GM19035 (cell line): ENCODE measurements around the gene DAB1.

ENCODE experiments used
- ATAC-seq: cut with Tn5 transposase; IDR thresholded peaks from one replicate; pipeline ENCODE4 v1.9.1; 2021; ENCODE audit not compliant: unreplicated experiment

DAB1 gene

GRCh38 chr1:57321776-57322175 is 102.1 kb downstream of the DAB1 start:
- no peak for ATAC-seq

- ATAC-seq = no peak
Observed at GRCh38 chr1:57319791-57320190, 104.1 kb downstream of the DAB1 start.

GRCh38 chr1:57319165-57319564 is 104.7 kb downstream of the DAB1 start:
- no peak for ATAC-seq

- ATAC-seq = no peak
Observed at GRCh38 chr1:57316861-57317260, 107.0 kb downstream of the DAB1 start.

- no peak for ATAC-seq
Observed at GRCh38 chr1:57316291-57316690, 107.6 kb downstream of the DAB1 start.

- no peak for ATAC-seq
Observed at GRCh38 chr1:57312869-57313268, 111.0 kb downstream of the DAB1 start.

GRCh38 chr1:57311411-57311810 is 112.4 kb downstream of the DAB1 start:
- ATAC-seq = no peak

GRCh38 chr1:57311006-57311405 is 112.9 kb downstream of the DAB1 start:
- no peak for ATAC-seq

- no peak for ATAC-seq
Observed at GRCh38 chr1:57309630-57310029, 114.2 kb downstream of the DAB1 start.

- ATAC-seq = peak; percentile 86
Observed at GRCh38 chr1:57307392-57308170, 116.3 kb downstream of the DAB1 start.

GRCh38 chr1:57304591-57304990 is 119.3 kb downstream of the DAB1 start:
- no peak for ATAC-seq

GRCh38 chr1:57302812-57303596 is 120.9 kb downstream of the DAB1 start:
- ATAC-seq = no peak

GRCh38 chr1:57300186-57300585 is 123.7 kb downstream of the DAB1 start:
- ATAC-seq = no peak

GRCh38 chr1:57296726-57297250 is 127.1 kb downstream of the DAB1 start:
- ATAC-seq = no peak

- no peak for ATAC-seq
Observed at GRCh38 chr1:57295326-57295725, 128.5 kb downstream of the DAB1 start.

GRCh38 chr1:57294177-57294576 is 129.7 kb downstream of the DAB1 start:
- no peak for ATAC-seq

- ATAC-seq = no peak
Observed at GRCh38 chr1:57293214-57293613, 130.6 kb downstream of the DAB1 start.

GRCh38 chr1:57289781-57290180 is 134.1 kb downstream of the DAB1 start:
- no peak for ATAC-seq

GRCh38 chr1:57285992-57286391 is 137.9 kb downstream of the DAB1 start:
- no peak for ATAC-seq

- no peak for ATAC-seq
Observed at GRCh38 chr1:57282411-57282810, 141.4 kb downstream of the DAB1 start.

GRCh38 chr1:57281324-57281723 is 142.5 kb downstream of the DAB1 start:
- ATAC-seq = no peak
